ENCODE results near the gene PAPOLB. TPM values are rescaled to one million over a fixed set of nuclear protein-coding genes. Genes with fewer than 3 reads are reported as not detected.

The PAPOLB gene
- total and polyA plus RNA-seq, 2 of the 8 experiments (the other 6 are each of a cell fraction or from before 2014, with no cell fraction given) = 0.02 to 0.15 TPM

DNA sequence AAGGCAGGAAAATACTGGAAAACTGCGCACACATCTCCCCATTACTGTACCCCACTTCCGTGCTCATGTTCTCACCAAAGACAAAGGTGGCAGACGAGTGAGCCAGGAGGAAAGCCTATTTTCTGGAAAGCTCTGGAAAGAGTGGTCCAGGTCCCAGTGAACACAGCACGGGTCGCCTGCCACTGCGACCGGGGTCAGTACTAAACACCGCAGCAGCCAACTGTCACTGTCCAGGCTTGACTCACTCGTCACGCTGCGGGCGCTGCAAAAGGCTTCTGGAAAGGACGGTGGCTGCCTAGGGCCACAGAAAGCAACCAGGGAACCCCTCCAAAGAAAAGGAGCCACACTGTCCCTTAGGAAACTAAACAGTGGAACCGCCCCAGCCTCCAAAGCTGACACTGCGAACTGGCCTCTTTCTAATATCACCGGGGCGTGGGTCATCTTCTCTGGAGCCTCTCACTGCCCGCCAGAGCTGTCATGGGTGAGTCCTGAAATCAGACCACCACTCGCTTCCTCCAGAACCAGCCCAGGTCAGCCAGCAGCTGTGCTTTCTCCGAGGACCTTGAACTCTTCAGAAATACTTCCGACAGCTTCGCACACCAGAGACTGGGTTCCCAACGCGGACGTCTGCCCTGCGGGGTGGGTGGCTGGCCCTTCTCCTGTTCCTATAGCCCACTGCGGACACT is 17.7 kb upstream of the PAPOLB start (continued):
- TF ChIP-seq, protein P1, sequence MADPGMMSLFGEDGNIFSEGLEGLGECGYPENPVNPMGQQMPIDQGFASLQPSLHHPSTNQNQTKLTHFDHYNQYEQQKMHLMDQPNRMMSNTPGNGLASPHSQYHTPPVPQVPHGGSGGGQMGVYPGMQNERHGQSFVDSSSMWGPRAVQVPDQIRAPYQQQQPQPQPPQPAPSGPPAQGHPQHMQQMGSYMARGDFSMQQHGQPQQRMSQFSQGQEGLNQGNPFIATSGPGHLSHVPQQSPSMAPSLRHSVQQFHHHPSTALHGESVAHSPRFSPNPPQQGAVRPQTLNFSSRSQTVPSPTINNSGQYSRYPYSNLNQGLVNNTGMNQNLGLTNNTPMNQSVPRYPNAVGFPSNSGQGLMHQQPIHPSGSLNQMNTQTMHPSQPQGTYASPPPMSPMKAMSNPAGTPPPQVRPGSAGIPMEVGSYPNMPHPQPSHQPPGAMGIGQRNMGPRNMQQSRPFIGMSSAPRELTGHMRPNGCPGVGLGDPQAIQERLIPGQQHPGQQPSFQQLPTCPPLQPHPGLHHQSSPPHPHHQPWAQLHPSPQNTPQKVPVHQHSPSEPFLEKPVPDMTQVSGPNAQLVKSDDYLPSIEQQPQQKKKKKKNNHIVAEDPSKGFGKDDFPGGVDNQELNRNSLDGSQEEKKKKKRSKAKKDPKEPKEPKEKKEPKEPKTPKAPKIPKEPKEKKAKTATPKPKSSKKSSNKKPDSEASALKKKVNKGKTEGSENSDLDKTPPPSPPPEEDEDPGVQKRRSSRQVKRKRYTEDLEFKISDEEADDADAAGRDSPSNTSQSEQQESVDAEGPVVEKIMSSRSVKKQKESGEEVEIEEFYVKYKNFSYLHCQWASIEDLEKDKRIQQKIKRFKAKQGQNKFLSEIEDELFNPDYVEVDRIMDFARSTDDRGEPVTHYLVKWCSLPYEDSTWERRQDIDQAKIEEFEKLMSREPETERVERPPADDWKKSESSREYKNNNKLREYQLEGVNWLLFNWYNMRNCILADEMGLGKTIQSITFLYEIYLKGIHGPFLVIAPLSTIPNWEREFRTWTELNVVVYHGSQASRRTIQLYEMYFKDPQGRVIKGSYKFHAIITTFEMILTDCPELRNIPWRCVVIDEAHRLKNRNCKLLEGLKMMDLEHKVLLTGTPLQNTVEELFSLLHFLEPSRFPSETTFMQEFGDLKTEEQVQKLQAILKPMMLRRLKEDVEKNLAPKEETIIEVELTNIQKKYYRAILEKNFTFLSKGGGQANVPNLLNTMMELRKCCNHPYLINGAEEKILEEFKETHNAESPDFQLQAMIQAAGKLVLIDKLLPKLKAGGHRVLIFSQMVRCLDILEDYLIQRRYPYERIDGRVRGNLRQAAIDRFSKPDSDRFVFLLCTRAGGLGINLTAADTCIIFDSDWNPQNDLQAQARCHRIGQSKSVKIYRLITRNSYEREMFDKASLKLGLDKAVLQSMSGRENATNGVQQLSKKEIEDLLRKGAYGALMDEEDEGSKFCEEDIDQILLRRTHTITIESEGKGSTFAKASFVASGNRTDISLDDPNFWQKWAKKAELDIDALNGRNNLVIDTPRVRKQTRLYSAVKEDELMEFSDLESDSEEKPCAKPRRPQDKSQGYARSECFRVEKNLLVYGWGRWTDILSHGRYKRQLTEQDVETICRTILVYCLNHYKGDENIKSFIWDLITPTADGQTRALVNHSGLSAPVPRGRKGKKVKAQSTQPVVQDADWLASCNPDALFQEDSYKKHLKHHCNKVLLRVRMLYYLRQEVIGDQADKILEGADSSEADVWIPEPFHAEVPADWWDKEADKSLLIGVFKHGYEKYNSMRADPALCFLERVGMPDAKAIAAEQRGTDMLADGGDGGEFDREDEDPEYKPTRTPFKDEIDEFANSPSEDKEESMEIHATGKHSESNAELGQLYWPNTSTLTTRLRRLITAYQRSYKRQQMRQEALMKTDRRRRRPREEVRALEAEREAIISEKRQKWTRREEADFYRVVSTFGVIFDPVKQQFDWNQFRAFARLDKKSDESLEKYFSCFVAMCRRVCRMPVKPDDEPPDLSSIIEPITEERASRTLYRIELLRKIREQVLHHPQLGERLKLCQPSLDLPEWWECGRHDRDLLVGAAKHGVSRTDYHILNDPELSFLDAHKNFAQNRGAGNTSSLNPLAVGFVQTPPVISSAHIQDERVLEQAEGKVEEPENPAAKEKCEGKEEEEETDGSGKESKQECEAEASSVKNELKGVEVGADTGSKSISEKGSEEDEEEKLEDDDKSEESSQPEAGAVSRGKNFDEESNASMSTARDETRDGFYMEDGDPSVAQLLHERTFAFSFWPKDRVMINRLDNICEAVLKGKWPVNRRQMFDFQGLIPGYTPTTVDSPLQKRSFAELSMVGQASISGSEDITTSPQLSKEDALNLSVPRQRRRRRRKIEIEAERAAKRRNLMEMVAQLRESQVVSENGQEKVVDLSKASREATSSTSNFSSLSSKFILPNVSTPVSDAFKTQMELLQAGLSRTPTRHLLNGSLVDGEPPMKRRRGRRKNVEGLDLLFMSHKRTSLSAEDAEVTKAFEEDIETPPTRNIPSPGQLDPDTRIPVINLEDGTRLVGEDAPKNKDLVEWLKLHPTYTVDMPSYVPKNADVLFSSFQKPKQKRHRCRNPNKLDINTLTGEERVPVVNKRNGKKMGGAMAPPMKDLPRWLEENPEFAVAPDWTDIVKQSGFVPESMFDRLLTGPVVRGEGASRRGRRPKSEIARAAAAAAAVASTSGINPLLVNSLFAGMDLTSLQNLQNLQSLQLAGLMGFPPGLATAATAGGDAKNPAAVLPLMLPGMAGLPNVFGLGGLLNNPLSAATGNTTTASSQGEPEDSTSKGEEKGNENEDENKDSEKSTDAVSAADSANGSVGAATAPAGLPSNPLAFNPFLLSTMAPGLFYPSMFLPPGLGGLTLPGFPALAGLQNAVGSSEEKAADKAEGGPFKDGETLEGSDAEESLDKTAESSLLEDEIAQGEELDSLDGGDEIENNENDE (IDR thresholded peaks at IDR 0.05; ENCODE audit: insufficient replicate concordance, low read length) = no peak
- TF ChIP-seq MAFK (IDR thresholded peaks at IDR 0.05; ENCODE audit: low read depth, low read length) = no peak
- TF ChIP-seq SP1 (IDR thresholded peaks at IDR 0.05; ENCODE audit: low read depth, low read length) = no peak
- no peak for TF ChIP-seq EP300 (IDR thresholded peaks at IDR 0.05; ENCODE audit: borderline replicate concordance in 1 of 2, low read depth in 2 of 2, low read length in 2 of 2)
- TF ChIP-seq CBX8 (IDR thresholded peaks at IDR 0.05; ENCODE audit: borderline replicate concordance, low read depth, low read length) = no peak
- TF ChIP-seq HDAC6 (IDR thresholded peaks at IDR 0.05; ENCODE audit: low read depth, low read length) = no peak
- TF ChIP-seq, protein P2, sequence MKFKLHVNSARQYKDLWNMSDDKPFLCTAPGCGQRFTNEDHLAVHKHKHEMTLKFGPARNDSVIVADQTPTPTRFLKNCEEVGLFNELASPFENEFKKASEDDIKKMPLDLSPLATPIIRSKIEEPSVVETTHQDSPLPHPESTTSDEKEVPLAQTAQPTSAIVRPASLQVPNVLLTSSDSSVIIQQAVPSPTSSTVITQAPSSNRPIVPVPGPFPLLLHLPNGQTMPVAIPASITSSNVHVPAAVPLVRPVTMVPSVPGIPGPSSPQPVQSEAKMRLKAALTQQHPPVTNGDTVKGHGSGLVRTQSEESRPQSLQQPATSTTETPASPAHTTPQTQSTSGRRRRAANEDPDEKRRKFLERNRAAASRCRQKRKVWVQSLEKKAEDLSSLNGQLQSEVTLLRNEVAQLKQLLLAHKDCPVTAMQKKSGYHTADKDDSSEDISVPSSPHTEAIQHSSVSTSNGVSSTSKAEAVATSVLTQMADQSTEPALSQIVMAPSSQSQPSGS (IDR thresholded peaks at IDR 0.05; ENCODE audit: low read length) = no peak
- TF ChIP-seq EZH2 (IDR thresholded peaks at IDR 0.05; ENCODE audit: low read depth, low read length, severe bottlenecking) = no peak

All from H1 (cell line).